Measurements from ENCODE around the gene BATF. TPM values are rescaled to one million over a fixed set of nuclear protein-coding genes. Genes with fewer than 3 reads are reported as not detected.
A peak's percentile ranks its signal among the peaks of the same experiment; 100 is the strongest.

The BATF gene
- total RNA-seq, 1 experiment from 2014 or later: 0.69 TPM

- no peaks in the 10 kb centered on the region for H3K9me2 ChIP-seq (ENCODE audit: insufficient read depth)
- H3K9me3 ChIP-seq (ENCODE audit: control insufficient read depth in 1 of 2, insufficient read depth in 1 of 2, low read depth in 1 of 2, low read length in 2 of 2): no peaks in the 10 kb centered on the region
- peak overlapping the region; percentile 50 to 65 for H3K4me3 ChIP-seq (replicated peaks in 1 of 2; ENCODE audit: low read depth in 1 of 2, low read length in 2 of 2)
- peak; percentile 8; the same call in 1 of the 2 replicates for TF ChIP-seq RAD21 (IDR thresholded peaks at IDR 0.05; ENCODE audit: low read depth)
- TF ChIP-seq MAX (IDR thresholded peaks at IDR 0.05): no peak
- no peak overlapping the region for H2AFZ ChIP-seq (ENCODE audit: low read depth, low read length, poor library complexity, severe bottlenecking)
- ChIA-PET POLR2A (no interaction called here), CTCF (interaction anchor here (1.1 to 6.3 kb wide), 6 partner anchors 10 to 774 kb away, joined by 3 to 84 read pairs (median 14); partner anchors contain the start of genes ERG28 and TTLL5), RAD21 (ENCODE audit: low non-redundant PET in 1 of 2, low total read pairs in 2 of 2, uncharacterized antibody in 2 of 2, unreplicated experiment in 2 of 2) (interaction anchor here (0.6 to 2.1 kb wide), 3 partner anchors 76 to 415 kb away, joined by 3 to 9 read pairs (median 6); partner anchors contain the start of genes ERG28 (in 1 of the 2) and TTLL5 (in 1 of the 2))
- no peaks in the 10 kb centered on the region for H3K36me3 ChIP-seq (ENCODE audit: control insufficient read depth in 1 of 2, insufficient read depth in 2 of 2, low read length in 2 of 2)
- peak overlapping the region; percentile 22; the same call in 1 of the 2 replicates for H3K9ac ChIP-seq (ENCODE audit: low read length)
- no peaks in the 10 kb centered on the region for H4K20me1 ChIP-seq (ENCODE audit: insufficient read depth)
- intact Hi-C loops (cut with micrococcal nuclease): no loop called here
- no peaks in the 10 kb centered on the region for H3K79me2 ChIP-seq (ENCODE audit: insufficient read depth, low read length)
- H3K4me2 ChIP-seq (ENCODE audit: low read length): peak overlapping the region; percentile 93
- H3K27ac ChIP-seq (ENCODE audit: low read depth, low read length): no peak overlapping the region; the same call in 1 of the 2 replicates
- peaks cover 9 to 19% of the 10 kb centered on the region in 2 experiments; a peak in 3 of 4 replicates for H3K4me1 ChIP-seq (ENCODE audit: control insufficient read depth in 1 of 2, insufficient read depth in 2 of 2, low read length in 2 of 2)
- H3K27me3 ChIP-seq (ENCODE audit: insufficient read depth, low read length): 0 out of 2 replicates have a peak, but pooled peaks cover 7% of the 10 kb centered on the region
- BruUV-seq (replicated peaks): no TSS peak
- DNase-seq (ENCODE audit: low read depth, low spot score) (no peak), ATAC-seq (peak; percentile 20; the same call in 1 of the 2 replicates)
These were observed 56.6 kb downstream of the BATF start for GRCh38 chr14:75578786-75579337.

DNA sequence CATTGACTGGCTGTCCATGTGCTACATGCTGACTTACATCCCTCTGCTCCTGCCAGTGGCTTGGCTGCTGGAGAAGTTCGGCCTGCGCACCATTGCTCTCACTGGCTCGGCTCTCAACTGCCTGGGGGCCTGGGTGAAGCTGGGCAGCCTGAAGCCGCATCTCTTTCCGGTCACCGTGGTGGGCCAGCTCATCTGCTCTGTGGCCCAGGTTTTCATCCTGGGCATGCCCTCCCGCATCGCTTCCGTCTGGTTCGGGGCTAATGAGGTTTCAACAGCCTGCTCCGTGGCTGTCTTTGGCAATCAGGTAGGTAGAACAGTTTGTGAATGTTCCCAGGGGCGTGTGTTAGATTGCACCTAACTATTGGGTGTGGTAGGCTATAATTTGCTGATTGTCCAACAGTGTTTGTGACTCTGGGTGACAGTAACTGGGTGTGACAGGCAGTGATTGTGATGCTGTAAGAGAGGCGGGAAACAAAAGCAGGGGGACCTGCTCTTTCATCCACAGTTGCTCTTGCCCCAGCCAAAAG, 57.1 kb downstream of the BATF start:
- CTCF ChIA-PET: interaction anchor here (3.7 to 6.3 kb wide), 2 partner anchors 75 to 81 kb away, joined by 21 to 84 read pairs; partner anchors contain the start of genes ERG28 and TTLL5
- Histone ChIP-seq H3K4me1 (ENCODE audit: control insufficient read depth in 1 of 2, insufficient read depth in 2 of 2, low read length in 2 of 2) (peaks cover 9 to 19% of the 10 kb centered on the region in 2 experiments; a peak in 3 of 4 replicates), H3K4me2 (ENCODE audit: low read length) (peak overlapping the region; percentile 93; the same call in 1 of the 2 replicates), H4K20me1 (ENCODE audit: insufficient read depth) (no peaks in the 10 kb centered on the region), H3K9me2 (ENCODE audit: insufficient read depth) (no peaks in the 10 kb centered on the region), H3K27me3 (ENCODE audit: insufficient read depth, low read length) (0 out of 2 replicates have a peak, but pooled peaks cover 7% of the 10 kb centered on the region), H2AFZ (ENCODE audit: low read depth, low read length, poor library complexity, severe bottlenecking) (no peak overlapping the region), H3K27ac (ENCODE audit: low read depth, low read length) (no peak overlapping the region), H3K36me3 (ENCODE audit: control insufficient read depth in 1 of 2, insufficient read depth in 2 of 2, low read length in 2 of 2) (no peaks in the 10 kb centered on the region), H3K79me2 (ENCODE audit: insufficient read depth, low read length) (no peaks in the 10 kb centered on the region), H3K9me3 (ENCODE audit: control insufficient read depth in 1 of 2, insufficient read depth in 1 of 2, low read depth in 1 of 2, low read length in 2 of 2) (no peaks in the 10 kb centered on the region), H3K4me3 (replicated peaks in 1 of 2; ENCODE audit: low read depth in 1 of 2, low read length in 2 of 2) (no peak overlapping the region), H3K9ac (ENCODE audit: low read length) (no peak overlapping the region)
- POLR2A ChIA-PET: no interaction called here
- BruUV-seq (replicated peaks): no TSS peak
- ATAC-seq (no peak), DNase-seq (ENCODE audit: low read depth, low spot score) (no peak)
- intact Hi-C loops (cut with micrococcal nuclease): no loop called here
- RAD21 ChIA-PET (ENCODE audit: low non-redundant PET in 1 of 2, low total read pairs in 2 of 2, uncharacterized antibody in 2 of 2, unreplicated experiment in 2 of 2): interaction anchor here in 1 of 2 experiments (2.0 kb wide), 1 partner anchor 75 kb away, joined by 9 read pairs; no protein-coding TSS in a partner anchor
- TF ChIP-seq CBX3 (IDR thresholded peaks at IDR 0.05; ENCODE audit: low read depth) (no peak), ZBTB33 (IDR thresholded peaks at IDR 0.05; ENCODE audit: extremely low read depth, insufficient replicate concordance, low read length) (no peak), ZFX (IDR thresholded peaks at IDR 0.05) (no peak), RAD21 (IDR thresholded peaks at IDR 0.05; ENCODE audit: low read depth) (no peak), ELF1 (IDR thresholded peaks at IDR 0.05; ENCODE audit: borderline replicate concordance, low read depth) (no peak), POLR2AphosphoS5 (IDR thresholded peaks at IDR 0.05; ENCODE audit: low read depth, low read length) (no peak), JUND (IDR thresholded peaks at IDR 0.05) (no peak)
